ENCODE measurements around the gene HASPIN.
"Not testable (repeated sequence)": the region's sequence is repeated elsewhere in the genome, so short reads cannot be mapped to it uniquely, and the experiment has no call there.

Gene HASPIN

DNA sequence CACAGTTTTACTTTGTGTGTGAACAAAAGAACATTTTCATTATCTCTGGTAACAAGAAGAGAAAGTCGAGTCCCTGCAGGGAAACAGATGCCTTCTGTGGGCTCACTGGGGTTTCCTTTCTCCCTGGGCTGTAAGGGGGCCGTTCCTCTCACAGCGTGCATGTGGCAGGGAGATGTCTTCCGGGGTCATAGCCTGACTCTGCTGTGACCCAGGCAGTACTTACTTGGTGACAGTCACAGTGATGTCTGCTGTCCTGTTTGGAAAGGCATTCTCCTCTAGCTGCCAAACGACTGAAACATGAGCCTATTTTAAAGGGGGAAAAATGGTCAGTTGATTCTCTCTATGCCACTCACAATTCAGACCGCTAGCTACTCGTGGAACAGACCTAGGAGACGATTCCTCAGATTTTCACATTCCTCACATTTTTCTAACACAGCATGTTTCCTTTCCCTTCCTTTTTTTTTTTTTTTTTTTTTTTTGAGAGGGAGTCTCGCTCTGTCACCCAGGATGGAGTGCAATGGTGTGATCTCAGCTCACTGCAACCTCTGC, 7.3 kb downstream of the HASPIN start:
- H3K27ac ChIP-seq = no peak overlapping the region
- DNase-seq (ENCODE audit: low read depth, low spot score) = no peak

DNA sequence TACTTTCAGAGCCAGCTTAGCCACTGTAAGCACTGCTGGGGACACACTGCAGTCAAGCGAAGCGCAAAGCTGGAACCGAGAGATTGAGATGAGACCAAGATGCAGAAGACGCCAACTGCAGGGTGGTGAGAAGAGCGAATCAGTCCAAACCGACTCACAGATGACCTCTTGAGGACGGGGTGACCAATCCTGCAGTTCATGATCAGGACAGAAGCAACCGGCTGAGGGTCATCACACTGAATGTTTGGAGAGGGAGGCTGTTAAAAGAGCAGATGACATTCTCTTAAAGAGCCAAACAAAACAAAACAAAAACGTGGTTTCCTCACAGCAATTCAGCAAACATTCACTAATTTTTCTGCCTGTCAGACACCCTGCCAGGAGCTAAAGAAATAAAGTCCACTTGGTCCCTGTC, 8.5 kb downstream of the HASPIN start:
- no peak for DNase-seq (ENCODE audit: low read depth, low spot score)

DNA sequence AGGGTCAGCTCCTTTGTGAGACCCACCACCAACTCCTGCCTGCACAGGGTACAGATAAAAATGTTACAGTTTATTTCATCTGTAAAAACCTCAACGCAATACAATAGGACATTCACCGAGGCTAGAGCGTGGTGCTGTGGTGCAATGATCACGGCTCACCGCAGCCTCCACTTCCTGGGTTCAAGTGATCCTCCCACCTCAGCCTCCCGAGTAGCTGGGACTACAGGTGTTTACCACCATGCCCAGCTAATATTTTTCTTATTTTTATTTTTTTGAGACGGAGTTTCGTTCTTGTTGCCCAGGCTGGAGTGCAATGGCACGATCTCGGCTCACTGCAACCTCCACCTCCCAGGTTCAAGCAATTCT, 11.2 kb downstream of the HASPIN start:
- not testable (repeated sequence) for DNase-seq (ENCODE audit: low read depth, low spot score); H3K27ac ChIP-seq

More for the DNA sequence above, 8.5 kb downstream of the HASPIN start:
- H3K27ac ChIP-seq = no peak overlapping the region

DNA sequence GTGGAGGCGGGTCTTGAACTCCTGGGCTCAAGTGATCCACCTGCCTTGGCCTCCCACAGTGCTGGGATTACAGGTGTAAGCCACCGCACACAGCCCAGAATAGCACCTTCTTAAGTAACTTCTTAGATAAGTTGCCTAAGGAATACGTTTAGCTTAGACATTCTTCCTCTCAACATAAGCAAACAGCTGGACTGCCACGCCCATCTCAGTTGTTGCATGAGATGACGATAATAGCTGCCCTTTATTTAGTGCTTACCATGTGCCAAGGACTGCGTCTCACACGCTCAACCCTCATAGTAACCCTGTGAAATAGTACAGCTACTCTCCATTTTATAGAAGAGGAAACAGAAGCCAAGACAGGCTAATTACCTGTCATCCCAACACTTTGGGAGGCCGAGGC, 11.8 kb downstream of the HASPIN start:
- H3K27ac ChIP-seq = no peak overlapping the region
- DNase-seq (ENCODE audit: low read depth, low spot score) = no peak

DNA sequence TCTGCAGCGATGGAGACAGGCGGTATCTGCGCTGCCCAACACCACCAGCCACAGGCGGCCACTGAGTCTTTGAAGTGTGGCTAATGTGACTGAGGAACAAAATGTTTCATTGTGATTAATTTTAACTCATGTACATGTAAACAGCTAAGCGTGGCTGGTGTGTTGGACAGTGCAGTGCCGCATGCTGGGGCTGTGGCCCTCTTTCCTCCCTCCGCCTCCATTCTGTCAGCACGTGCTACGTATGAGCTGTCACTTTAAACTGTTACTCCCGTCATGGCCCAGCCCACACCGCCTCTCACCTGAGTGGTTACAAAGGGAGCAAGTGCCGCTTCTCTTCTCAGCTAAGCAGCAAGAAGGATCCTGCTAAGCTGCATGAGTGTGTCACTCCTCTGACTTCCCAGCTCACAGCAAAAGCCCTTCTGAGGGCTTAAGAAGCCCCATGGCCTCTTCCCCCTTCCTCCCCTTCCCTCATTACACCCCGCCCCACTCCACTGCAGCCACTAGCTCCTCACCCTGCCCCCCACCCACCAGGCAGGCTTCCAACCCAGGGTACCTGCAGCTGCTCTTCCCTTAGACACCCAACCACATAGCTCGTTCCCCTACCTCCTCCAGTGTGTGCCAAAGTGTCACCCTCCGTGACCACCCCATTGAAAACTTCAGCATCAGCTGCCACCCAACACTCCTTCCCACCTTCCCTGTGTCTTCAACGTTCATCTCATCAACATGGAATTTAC, 15.0 kb downstream of the HASPIN start:
- H3K27ac ChIP-seq = no peak overlapping the region
- DNase-seq (ENCODE audit: low read depth, low spot score) = no peak

DNA sequence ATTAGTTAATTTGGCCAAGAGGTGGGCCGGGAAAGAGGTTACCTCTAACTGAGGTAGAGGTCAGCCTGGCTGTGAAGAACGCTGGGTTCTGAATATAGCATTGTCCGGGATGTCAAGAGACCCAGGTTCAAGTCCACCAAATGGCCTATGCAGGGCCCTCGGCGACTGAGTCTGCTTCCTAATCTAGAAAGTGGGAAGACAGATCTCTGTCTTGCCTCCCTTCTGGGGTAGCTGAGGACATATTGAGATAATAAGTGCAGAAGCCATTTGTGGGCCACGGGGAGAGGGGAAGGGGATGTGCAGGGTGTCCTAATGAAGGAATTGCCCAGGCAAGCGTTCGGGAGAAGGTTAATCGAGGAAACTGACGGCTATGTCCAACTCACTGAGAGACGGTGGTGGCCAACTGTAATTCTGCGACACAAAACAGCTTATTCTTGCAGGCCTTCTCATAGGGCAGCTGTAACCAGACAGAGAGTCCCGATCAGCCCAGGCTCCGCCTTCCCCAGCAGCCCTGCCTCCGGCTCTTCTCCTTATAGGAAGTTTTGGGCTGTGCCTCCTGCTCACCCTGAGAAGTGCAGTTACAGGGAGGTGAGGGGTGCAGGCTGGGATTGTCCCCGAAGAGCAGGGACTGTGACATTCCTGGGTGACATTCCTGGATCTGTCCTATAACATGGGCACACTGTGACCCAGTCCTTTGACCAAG, 15.9 kb downstream of the HASPIN start:
- no peak overlapping the region for H3K27ac ChIP-seq
- DNase-seq (ENCODE audit: low read depth, low spot score) = no peak

DNA sequence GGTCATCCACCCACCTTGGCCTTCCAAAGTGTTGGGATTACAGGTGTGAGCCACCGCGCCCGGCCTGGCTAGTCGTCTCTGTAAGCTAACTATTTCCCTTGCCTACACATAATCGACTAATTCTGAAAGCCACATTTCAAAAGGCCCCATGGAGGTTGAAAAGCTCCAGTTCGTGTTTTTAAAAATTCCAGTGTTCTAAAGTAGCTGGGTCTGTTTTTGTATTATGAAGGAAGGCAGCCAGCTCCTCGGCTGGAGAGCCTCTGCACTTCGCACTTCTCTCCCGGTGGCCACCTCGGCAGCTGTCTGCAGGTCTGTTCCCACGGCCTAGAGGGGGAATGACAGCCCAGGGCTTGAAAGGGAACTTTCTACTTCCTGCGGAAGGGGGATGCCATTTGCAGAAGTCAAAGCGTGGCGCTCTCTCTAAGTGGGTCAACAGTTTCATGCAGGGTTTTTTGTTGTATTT, 16.9 kb downstream of the HASPIN start:
- H3K27ac ChIP-seq = no peak overlapping the region

DNA sequence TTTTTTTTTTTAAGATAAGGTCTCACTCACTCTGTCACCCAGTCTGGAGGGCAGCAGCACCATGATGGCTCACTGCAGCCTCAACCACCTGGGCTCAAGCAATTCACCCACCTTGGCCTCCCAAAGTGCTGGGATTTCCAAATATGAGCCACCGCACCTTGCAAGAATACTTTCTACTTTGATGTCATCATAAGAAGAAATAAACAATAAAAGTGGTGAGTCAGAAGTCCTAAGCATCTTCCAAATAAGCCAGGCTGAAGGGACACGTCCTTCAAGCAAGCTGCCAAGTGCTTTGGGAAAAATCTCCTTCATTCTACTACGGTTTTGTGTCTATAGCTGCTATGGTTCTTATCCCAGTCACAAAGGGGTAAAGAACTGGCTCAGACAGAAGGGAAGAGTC, 20.3 kb downstream of the HASPIN start:
- no peak overlapping the region for H3K27ac ChIP-seq
- no peak for DNase-seq (ENCODE audit: low read depth, low spot score)

More for the DNA sequence above, 16.9 kb downstream of the HASPIN start:
- no peak for DNase-seq (ENCODE audit: low read depth, low spot score)

DNA sequence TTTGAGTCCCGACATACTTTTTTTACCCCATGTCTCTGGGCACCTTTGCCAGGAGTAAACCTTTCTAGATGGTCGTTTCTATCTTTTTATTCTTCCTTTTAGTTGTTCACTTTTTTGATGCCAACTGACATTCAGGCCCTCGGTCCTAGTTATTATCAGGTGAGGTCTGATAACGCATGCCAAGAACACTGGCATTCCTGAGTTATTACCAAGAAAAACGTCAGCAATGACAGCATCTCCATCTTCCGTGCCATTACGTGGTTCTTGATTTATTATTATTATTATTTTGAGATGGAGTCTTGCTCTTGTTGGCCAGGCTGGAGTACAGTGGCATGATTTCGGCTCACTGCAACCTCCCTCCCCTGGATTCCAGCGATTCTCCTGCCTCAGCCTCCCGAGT, 21.4 kb downstream of the HASPIN start:
- no peak for DNase-seq (ENCODE audit: low read depth, low spot score)

DNA sequence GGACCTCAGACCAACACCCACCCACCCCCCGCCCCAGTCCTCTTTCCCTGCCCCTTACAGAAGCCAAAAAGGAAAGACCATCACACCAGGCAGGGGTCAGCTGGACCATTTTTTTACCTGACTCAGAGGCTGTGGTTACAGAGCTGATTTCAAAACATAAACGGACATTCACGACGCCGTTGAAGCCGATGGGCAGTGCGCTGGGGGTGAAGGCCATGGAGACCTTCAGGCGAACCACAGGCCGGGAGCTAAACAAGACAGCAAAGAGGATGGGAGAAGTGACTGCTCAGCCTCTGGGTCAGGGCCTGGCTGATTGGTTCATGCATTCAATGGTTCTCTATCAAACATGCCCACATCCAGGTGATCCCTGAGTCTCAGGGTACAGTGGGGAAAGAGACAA, 24.1 kb downstream of the HASPIN start:
- H3K27ac ChIP-seq = no peak overlapping the region
- DNase-seq (ENCODE audit: low read depth, low spot score) = no peak

More for the DNA sequence above, 21.4 kb downstream of the HASPIN start:
- no peak overlapping the region for H3K27ac ChIP-seq

DNA sequence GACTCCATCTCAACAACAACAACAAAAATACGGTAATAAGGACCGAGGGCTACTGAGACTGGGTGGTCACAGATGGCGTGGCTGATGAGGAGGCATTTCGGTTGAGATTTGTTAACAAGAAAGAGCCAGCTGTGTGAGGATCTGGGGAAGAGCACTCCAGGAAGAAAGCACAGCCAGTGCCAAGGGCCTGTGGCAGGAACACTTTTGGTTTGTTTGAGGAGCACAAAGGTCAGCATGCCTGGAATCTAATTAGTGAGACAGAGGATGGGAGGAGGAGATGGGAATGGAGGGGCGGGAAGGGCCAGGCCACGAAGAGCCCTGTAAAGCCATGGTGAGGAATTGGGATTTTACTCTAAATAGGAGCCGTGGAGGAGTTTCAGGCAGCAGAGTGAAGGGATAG, 24.9 kb downstream of the HASPIN start:
- DNase-seq (ENCODE audit: low read depth, low spot score) = no peak
- no peak overlapping the region for H3K27ac ChIP-seq

DNA sequence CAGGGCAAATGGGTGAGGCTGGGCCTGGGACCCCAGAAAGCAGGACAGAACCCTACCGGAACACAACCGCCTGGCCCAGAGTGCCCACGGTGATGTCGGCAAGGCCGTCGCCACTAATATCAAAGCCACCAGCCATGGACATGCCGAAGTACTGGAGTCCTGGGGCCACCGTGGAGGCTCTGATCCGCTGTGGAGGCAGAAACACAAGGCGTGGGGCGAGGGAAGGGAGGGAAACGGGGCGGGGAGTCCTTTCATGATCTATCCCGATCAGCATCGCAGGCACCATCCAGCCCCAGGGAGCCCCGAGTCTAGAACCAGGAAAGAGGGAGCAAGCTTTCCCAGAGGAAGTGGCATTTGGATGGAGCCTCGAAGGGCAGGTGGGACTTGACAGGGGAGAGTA, 26.6 kb downstream of the HASPIN start:
- H3K27ac ChIP-seq = no peak overlapping the region

DNA sequence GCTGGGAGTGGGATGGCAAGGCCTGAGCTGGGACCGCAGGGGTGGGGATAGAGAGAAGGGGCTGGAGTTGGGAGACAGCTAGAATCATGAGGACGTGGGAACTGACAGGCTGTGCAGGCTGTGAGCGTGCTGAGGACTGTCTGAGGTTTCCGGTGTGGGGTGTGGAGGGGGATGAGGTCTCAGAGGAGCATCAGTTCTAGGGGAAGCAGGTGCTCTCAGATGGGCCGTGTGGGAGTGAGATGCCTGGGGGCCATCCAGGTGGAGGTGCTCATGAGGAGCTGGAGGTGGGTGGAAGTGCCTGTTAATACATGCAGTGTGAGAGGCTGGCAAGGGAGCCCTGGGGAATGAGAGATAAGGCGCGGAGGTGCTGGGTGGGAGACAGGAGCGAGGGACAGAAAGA, 27.2 kb downstream of the HASPIN start:
- DNase-seq (ENCODE audit: low read depth, low spot score) = no peak
- no peak overlapping the region for H3K27ac ChIP-seq

More for the DNA sequence above, 26.6 kb downstream of the HASPIN start:
- no peak for DNase-seq (ENCODE audit: low read depth, low spot score)

DNA sequence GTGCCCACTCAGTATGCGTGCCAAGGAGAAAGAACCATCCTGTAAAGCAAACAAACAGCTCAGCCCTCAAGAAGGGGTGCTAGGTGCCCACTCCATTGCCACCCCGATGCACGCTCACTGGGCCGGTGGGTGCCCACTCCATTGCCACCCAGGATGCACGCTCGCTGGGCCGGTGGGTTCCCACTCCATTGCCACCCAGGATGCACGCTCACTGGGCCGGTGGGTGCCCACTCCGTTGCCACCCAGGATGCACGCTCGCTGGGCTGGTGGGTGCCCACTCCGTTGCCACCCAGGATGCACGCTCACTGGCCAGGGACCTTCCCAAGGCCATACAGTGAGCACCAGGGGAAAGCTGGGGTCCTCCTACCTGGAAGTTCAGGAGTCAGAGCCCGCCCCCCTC, 28.1 kb downstream of the HASPIN start:
- no peak overlapping the region for H3K27ac ChIP-seq
- DNase-seq (ENCODE audit: low read depth, low spot score) = no peak

DNA sequence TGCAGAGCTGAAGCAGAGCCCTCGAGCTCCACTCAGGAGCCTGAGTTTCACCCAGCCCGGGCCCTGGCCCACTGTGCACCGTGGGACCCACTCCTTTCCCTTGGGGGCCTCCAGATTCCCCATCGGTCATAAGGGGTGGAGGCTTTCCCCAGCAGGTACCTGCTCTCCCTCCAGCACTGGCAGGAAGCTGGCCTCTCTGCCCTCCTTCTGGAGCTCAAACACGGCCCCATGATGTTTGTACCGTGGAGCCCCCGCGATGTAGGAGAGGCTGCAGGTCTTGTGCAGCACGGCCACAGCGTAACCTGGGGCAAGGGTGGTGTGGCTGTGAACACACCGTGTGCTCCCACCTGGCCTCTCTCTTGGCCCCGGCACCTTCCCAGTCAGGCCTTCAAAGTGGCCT, 29.9 kb downstream of the HASPIN start:
- no peak for DNase-seq (ENCODE audit: low read depth, low spot score)
- H3K27ac ChIP-seq = no peak overlapping the region

DNA sequence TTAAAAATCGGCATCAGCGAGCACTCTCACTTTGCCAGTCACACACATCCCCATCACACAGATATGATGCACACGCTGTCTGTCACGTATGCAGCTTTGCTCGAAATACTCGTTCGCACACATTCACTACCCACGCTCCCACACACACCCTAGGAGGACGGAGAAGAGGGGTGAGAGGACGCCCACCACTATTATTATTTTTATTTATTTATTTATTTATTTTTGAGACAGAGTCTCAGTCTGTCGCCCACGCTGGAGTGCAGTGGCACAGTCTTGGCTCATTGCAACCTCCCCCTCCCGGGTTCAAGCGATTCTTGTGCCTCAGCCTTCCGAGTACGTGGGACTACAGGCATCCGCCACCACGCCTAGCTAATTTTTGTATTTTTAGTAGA, 30.4 kb downstream of the HASPIN start:
- H3K27ac ChIP-seq = no peak overlapping the region
- no peak for DNase-seq (ENCODE audit: low read depth, low spot score)

DNA sequence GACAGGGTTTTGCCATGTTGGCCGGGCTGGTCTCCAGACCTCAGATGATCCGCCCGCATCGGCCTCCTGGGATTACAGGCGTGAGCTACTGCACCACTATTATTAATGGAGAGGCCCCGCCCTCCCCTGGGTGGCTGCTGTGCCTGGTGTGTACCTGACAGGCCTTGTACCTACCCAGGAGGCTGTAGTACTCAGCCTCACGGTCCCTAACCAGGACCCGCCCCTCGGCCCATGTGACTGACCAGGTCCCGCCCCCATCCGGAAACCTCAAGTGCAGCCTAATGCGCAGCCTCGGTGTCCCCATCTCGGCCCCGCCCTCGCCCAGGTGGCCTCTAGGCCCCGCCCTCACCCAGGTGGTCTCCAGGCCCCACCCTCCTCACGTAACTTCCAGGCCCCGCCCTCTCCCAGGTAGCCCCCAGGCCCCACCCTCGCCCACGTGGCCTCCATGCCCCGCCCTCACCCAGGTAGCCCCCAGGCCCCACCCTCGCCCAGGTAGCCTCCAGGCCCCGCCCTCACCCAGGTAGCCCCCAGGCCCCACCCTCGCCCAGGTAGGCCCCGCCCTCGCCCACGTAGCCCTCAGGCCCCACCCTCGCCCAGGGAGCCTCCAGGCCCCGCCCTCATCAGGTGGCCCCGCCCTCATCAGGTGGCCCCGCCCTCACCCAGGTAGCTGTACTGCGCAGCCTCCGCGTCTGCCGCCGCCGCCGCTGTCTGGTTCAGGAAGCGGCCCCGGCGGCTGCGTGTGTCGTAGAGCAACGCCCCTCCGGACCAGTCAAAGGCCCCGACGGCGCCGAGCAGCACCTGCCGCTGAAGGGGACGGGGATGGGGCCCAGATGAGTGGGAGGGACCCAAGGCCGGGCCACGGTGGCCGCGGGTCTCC, 31.0 kb downstream of the HASPIN start:
- DNase-seq (ENCODE audit: low read depth, low spot score) = peak; percentile 95

DNA sequence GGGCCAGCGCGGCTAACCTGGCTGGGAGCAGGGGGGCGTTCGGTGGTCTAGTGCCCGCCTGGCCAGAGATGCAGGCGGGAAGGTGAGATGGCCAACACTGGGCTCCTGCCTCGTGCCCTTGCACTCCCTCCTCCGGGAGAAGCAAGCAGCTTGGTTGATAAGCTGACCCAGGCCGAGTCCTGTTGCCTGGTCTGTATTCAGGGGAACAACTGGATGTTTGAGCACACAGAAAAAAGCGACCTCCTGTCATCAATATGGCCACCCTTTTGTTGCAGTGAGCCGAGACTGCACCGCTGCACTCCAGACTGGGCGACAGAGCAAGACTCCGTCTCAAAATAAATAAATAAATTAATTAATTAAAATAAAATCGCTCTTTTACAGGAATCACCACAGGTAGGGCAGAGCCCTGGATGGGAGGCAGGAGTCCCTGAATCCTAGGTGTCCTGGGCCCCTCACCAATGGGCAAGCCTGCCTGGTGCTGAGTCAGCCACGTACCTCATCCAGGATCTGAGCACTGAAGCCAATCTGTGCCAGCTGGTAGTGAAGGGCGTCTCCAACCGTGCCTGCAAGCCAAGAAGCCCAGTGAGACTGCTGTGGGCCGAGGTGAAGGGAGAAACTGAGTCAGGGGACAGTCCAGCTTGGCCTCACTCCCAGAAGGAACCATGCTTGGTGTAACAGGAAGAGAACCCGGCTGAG, 31.8 kb downstream of the HASPIN start:
- no peak for DNase-seq (ENCODE audit: low read depth, low spot score)
- H3K27ac ChIP-seq = peak overlapping the region; percentile 45

More for the DNA sequence above, 31.0 kb downstream of the HASPIN start:
- H3K27ac ChIP-seq = peak overlapping the region; percentile 45

DNA sequence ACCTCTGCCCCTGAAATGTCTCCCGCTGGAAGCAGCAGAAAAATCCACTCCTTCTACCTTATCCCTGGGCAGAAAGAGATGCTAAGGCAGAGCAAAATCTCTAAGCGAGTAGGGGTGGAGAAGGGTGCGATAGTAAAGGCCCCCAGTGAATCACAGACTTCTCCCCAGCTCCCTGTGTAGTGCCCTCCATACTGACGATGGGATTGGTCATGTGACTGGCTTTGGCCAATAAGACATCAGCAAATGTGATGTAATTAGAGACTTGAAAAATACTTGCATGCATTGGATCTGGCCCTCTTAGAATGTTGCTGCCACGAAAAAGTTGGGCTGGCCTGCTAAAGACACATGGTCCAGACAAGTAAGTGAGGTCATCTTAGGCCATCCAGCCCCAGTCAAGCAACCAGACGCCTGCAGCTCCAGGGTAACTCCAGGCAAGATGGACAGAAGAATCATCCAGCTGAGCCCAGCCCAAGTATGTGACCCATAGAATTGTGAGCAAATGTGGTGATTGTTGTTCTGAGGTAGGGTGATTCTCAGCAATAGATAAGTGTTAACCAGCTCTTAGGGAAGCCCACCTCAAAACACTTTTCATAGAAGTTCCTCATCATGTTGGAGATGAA, 36.0 kb downstream of the HASPIN start:
- DNase-seq (ENCODE audit: low read depth, low spot score) = no peak
- H3K27ac ChIP-seq = no peak overlapping the region

All from epithelial cell of prostate (primary cell).